GM12801 (cell line): ENCODE results near the gene RAPGEF5.

Source experiments
- TF ChIP-seq, protein P1 (sequence below): IDR thresholded peaks from one replicate; pipeline ENCODE4 v1.5.1; 2011; ENCODE audit warnings: control low read depth; ENCODE audit not compliant: insufficient read length; ENCODE audit errors: extremely low read depth

Gene RAPGEF5

DNA sequence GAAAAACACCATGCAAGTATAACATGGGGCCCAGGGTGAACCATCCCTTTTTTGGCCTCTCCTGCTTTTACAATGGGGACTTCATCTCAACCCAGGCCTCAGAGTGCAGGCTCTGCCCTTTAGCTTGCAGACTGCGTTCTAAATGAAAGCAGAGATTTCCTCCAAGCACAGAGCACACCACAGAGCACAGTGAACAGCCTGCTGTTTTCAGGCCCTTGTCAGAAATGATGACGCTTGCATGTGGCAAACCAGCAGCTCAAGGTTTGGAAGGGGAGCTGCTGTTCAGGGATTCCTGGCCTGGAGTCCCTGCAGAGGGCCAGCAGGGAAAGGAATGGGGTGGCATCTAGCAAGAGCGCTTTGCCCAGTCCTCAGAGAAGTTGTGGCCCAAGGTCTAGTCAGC lies 243.9 kb downstream of the RAPGEF5 start:
- TF ChIP-seq, protein P1, sequence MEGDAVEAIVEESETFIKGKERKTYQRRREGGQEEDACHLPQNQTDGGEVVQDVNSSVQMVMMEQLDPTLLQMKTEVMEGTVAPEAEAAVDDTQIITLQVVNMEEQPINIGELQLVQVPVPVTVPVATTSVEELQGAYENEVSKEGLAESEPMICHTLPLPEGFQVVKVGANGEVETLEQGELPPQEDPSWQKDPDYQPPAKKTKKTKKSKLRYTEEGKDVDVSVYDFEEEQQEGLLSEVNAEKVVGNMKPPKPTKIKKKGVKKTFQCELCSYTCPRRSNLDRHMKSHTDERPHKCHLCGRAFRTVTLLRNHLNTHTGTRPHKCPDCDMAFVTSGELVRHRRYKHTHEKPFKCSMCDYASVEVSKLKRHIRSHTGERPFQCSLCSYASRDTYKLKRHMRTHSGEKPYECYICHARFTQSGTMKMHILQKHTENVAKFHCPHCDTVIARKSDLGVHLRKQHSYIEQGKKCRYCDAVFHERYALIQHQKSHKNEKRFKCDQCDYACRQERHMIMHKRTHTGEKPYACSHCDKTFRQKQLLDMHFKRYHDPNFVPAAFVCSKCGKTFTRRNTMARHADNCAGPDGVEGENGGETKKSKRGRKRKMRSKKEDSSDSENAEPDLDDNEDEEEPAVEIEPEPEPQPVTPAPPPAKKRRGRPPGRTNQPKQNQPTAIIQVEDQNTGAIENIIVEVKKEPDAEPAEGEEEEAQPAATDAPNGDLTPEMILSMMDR, result no peak

DNA sequence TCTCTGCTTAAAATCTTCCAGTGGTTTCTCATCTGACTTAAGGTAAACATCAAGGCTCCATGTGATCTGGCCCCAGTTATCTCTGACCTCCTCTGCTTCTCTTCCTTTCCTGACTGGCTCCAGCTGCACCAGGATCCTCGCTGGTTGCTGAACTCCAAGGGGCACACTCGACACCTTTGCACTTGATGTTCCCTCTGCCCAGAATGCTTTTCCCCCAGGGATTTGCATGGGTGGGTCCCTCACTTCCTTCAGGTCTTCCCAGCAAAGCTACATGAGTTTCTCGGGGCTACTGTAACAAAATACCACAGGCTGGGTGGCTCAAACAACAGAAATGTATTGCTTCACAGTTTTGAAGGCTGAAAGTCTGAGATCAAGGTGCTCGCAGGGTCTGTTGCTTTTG lies 245.3 kb downstream of the RAPGEF5 start:
- TF ChIP-seq, protein P1, result no peak

DNA sequence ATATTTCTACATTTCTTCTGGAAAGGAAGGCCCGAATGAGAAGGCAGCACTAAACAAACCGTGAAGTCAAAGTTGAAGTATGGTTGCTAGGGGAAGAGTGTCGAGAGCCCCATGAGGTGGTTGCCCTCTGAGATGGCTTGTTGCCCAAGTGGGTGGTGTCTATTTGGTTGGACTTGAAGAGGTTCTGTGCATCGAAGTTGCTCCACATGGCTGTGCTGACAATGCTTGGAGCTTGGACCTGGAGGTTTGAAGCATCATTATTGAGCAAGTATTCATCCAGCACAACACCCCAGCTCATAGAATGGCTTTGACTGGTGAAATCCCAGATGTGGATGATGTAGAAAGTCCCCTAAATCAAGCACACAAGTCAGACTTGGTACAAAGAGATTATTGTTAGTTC lies 246.1 kb downstream of the RAPGEF5 start:
- TF ChIP-seq, protein P1, result no peak

DNA sequence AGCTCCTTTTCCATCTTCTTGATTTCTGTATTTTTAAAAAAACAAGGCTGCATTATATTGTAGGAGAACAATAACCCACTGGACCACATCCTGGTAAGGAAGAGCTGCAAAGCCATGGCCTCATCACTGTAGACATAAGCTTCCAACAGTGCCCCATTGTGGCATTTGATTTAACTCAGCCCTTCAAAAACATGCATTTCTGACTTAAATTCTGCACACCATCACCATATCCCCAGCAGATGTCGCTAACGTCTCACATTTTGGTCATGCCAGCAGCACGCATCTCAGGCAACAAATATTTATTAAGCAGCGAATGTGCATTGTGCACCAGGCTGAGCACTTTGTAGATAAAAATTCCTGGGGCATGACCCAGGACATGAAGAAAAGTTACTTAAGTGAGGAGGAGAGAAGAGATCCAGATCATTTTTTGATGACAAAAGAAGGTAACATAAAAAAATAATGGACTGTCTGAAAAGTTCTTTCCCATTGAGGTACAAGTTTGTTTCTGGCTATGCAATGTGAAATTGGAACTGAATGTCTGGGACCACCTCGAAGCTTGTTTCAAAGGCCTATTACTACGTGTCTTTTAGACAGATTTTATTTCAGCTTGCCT lies 246.6 kb downstream of the RAPGEF5 start:
- TF ChIP-seq, protein P1, result no peak

DNA sequence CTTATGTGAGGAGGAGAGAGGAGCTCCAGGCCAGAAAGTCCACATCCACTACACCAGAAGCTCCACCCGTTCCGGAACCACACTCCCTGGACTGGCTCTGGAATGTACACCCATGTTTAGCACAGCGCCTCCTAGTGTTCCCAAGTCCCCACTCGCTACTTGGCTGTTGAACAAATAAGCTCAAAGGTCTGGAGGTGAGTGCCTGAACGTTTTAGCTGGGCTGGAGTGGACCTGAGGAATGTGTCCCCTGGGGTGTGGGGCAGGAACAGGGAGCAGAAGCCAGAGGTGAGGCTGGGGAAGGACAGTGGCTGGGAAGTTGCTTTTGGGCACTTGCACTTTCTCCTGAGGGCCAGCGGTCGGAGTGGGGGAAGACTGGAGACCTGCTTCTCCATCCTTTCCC lies 247.2 kb downstream of the RAPGEF5 start:
- TF ChIP-seq, protein P1, result no peak

DNA sequence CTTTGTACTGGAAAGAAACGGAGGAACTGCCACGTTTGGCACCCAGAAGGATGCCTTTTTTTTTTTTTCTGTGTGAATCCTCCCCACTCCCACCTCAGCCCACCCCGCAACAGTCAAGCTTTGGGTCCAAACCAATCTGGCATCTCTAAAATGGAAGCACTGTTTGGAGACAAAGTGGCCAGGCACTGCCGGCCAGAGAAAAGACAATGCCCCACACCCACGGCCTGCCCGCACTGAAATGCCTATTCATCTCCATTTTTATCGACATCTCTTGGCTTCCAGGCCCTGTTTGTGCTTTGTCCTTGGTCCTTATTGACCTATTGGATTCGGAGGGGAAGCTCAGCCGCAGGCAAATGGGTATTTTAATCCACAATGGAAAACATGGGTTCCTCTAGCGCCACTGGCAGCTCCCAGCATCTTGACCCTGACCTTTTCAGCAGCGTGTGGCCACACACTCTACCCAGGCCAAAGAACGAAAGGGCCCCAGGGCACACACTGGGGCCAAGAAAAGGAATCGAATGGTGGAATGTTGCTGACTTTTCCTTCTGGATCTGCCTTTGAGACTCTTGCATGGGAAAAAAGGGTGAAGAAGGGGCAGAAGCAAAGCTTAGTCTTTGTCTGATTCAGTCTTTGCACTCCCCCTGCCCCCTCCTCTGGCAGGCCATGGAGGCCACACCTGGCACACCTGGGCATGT lies 248.7 kb downstream of the RAPGEF5 start:
- TF ChIP-seq, protein P1, result no peak

DNA sequence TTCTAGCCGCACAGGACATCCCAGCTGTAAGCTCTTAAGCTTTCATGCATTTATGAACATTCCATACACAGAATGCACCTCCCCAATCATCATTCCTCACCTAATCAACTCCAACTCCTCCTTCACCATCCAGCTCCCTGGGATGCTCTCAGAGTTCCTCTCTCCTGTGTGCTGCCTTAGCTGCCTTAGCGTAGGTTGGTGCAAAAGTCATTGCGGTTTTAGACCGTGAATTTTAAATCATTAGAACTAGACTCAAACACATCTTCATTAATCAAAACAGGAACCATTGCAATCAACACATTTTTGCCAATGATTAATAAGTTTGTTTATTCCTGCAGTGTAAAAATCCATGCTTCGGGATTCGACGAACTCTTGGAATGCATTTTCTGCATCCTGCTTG lies 251.4 kb downstream of the RAPGEF5 start:
- TF ChIP-seq, protein P1, result no peak
